ENCODE results near the gene CLN6. TPM values are rescaled to one million over a fixed set of nuclear protein-coding genes. Genes with fewer than 3 reads are reported as not detected.

The CLN6 gene
- total RNA-seq, 1 donor from 2014 or later: 18.0 TPM

DNA sequence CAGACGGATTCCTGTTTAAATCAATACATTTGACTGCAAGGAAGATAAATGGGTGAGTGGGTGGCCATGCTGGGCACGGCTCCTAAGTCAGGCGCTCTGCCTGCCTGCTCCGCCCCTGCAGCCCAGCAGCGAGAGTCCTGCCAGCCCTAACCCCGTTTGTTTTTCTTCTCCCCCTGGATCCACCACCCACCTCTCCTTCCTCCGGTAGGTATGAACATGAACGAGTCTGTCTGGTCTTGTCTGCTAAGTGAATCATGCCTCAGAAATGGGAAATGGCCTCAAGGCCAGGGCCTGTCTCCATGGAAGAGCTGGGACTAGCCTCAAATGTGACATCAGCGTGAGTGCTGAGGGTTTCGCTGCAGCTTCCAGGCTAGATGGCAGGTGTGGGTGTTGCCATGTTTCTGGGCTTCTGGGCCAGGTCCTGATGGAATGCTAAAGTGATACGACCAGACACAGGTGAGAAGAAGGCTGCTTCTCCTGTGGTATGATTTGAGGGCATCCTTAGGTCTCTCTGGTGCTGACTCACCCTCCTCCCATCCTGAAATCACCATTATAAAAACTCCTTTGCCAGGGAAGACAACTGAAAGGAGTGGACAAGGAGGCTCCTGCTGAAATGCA, 42.4 kb upstream of the CLN6 start:
- TF ChIP-seq, protein P1, sequence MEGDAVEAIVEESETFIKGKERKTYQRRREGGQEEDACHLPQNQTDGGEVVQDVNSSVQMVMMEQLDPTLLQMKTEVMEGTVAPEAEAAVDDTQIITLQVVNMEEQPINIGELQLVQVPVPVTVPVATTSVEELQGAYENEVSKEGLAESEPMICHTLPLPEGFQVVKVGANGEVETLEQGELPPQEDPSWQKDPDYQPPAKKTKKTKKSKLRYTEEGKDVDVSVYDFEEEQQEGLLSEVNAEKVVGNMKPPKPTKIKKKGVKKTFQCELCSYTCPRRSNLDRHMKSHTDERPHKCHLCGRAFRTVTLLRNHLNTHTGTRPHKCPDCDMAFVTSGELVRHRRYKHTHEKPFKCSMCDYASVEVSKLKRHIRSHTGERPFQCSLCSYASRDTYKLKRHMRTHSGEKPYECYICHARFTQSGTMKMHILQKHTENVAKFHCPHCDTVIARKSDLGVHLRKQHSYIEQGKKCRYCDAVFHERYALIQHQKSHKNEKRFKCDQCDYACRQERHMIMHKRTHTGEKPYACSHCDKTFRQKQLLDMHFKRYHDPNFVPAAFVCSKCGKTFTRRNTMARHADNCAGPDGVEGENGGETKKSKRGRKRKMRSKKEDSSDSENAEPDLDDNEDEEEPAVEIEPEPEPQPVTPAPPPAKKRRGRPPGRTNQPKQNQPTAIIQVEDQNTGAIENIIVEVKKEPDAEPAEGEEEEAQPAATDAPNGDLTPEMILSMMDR (IDR thresholded peaks at IDR 0.05): no peak
- Mint-ChIP-seq H3K27me3 (ENCODE audit: low read depth) (no peaks in the 10 kb centered on the region), H3K9me3 (ENCODE audit: low read depth) (no peaks in the 10 kb centered on the region), H3K36me3 (ENCODE audit: low read depth) (no peaks in the 10 kb centered on the region), H3K27ac (ENCODE audit: unreplicated experiment) (peak overlapping the region; percentile 97), H3K4me1 (ENCODE audit: low read depth) (peaks cover 55% of the 10 kb centered on the region), H3K4me3 (ENCODE audit: unreplicated experiment) (peak overlapping the region; percentile 44)
- DNase-seq (ENCODE audit: low spot score): no peak

DNA sequence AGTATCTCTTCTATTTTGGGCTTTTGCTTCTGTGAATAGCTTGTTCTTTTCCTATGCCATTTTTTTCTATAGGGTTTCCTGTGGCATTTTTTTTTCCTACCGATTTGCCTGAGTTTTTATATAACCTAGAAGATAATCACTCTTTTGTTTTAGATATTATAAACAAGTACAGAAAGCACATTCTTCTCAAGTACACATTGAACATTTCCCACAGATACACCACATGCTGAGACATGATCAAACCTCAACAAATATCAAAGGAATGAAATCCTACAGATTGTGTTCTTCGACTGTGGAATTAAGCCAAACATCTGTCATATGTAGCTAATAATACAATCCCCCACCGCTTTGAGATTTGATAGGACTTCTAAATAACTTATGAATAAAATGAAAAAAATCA, 38.9 kb upstream of the CLN6 start:
- Mint-ChIP-seq H3K27ac (ENCODE audit: unreplicated experiment) (peak overlapping the region; percentile 53), H3K4me3 (ENCODE audit: unreplicated experiment) (no peak overlapping the region), H3K27me3 (ENCODE audit: low read depth) (peaks cover 2% of the 10 kb centered on the region), H3K4me1 (ENCODE audit: low read depth) (peaks cover 37% of the 10 kb centered on the region), H3K9me3 (ENCODE audit: low read depth) (no peaks in the 10 kb centered on the region), H3K36me3 (ENCODE audit: low read depth) (no peaks in the 10 kb centered on the region)
- DNase-seq (ENCODE audit: low spot score): no peak
- TF ChIP-seq, protein P1 (IDR thresholded peaks at IDR 0.05): no peak

DNA sequence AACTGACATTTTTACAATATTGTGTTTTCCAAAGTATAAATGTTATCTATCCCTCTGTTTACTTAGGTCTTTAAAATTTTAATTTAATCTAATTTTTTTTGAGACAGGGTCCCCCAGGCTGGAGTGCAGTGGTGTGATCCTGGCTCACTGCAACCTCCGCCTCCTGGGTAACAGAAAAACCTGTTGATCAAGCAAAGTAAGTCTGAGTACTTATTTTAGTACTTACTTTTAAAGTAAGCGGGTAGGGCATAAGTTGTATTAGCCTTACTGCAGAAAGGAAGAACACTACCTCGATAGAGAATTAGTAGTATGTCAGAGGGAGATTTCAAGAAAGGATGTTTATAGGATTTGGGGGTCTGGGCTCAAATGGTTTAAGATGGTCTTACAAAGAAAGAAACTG, 36.1 kb upstream of the CLN6 start:
- no peaks in the 10 kb centered on the region for H3K36me3 Mint-ChIP-seq (ENCODE audit: low read depth)
- no peak overlapping the region for H3K27ac Mint-ChIP-seq (ENCODE audit: unreplicated experiment)
- H3K4me3 Mint-ChIP-seq (ENCODE audit: unreplicated experiment): no peak overlapping the region
- H3K4me1 Mint-ChIP-seq (ENCODE audit: low read depth): peaks cover 10% of the 10 kb centered on the region
- no peaks in the 10 kb centered on the region for H3K9me3 Mint-ChIP-seq (ENCODE audit: low read depth)
- peaks cover 2% of the 10 kb centered on the region for H3K27me3 Mint-ChIP-seq (ENCODE audit: low read depth)
- TF ChIP-seq, protein P1 (IDR thresholded peaks at IDR 0.05): no peak
- no peak for DNase-seq (ENCODE audit: low spot score)

DNA sequence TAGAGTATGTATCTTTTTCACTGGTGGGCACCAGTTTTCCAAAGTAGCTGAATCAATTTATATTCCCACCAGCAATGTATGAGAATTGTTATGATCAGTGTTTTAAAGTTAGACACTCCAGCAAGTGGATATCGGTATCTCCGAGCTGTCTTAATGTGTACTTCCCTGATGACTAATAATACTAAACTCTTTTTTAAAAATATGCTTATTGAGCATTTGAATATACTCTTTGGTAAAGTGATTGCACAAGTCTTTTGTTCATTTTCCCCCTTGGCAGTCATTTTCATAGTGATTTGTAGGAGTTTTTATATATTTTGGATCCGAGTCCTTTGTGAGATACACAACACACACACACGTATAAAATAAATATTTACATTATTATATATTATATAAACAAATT, 35.6 kb upstream of the CLN6 start:
- H3K4me3 Mint-ChIP-seq (ENCODE audit: unreplicated experiment): no peak overlapping the region
- H3K9me3 Mint-ChIP-seq (ENCODE audit: low read depth): no peaks in the 10 kb centered on the region
- no peaks in the 10 kb centered on the region for H3K36me3 Mint-ChIP-seq (ENCODE audit: low read depth)

DNA sequence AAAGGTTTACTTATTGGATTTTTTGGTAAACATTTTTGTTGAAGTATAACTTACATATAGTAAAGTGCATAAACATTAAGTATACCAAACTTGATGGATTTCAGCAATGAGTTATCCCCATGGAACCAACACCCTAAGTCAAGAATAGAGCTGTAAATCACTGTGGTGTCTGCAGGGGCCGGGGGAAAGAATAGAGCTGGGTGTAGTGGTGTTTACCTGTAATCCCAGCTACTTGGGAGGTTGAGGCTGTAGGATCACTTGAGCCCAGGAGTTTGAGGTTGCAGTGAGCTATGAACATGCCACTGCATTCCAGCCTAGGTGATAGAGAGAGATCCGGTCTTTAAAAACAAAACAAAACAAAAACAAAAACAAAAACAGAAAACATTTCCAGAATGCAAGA, 34.8 kb upstream of the CLN6 start:
- Mint-ChIP-seq H3K9me3 (ENCODE audit: low read depth) (no peaks in the 10 kb centered on the region), H3K27me3 (ENCODE audit: low read depth) (peaks cover 2% of the 10 kb centered on the region), H3K27ac (ENCODE audit: unreplicated experiment) (no peak overlapping the region), H3K4me1 (ENCODE audit: low read depth) (peaks cover 10% of the 10 kb centered on the region), H3K36me3 (ENCODE audit: low read depth) (no peaks in the 10 kb centered on the region), H3K4me3 (ENCODE audit: unreplicated experiment) (no peak overlapping the region)
- TF ChIP-seq, protein P1 (IDR thresholded peaks at IDR 0.05): no peak
- no peak for DNase-seq (ENCODE audit: low spot score)

More for the DNA sequence above, 35.6 kb upstream of the CLN6 start:
- Mint-ChIP-seq H3K27ac (ENCODE audit: unreplicated experiment) (no peak overlapping the region), H3K27me3 (ENCODE audit: low read depth) (peaks cover 2% of the 10 kb centered on the region), H3K4me1 (ENCODE audit: low read depth) (peaks cover 10% of the 10 kb centered on the region)
- no peak for DNase-seq (ENCODE audit: low spot score)
- TF ChIP-seq, protein P1 (IDR thresholded peaks at IDR 0.05): no peak

Measured in chondrocyte (in vitro differentiated cells).